ENCODE data around the gene RAVER1.

- no peak for TF ChIP-seq CTCF (IDR thresholded peaks at IDR 0.05)
- TF ChIP-seq POLR2A (IDR thresholded peaks at IDR 0.05; ENCODE audit: low read depth) = no peak
Measured at GRCh38 chr19:10352764-10353671, 19.7 kb upstream of the RAVER1 start.
